Body of pancreas (tissue), 4 donors: ENCODE measurements around the gene SOBP.

Experiments used
- CTCF ChIP-seq, 7 experiments: fragments of 450-650 bp in 4 of 7; fragments of 200-600 bp in 3 of 7; sonication (generic) in 3 of 7; IDR thresholded peaks; one replicate each; pipeline ENCODE4 v1.5.1; 2016 to 2019; ENCODE audit warnings: antibody characterized with exemption in 7 of 7
- POLR2A ChIP-seq, 3 donors: fragments of 450-650 bp; IDR thresholded peaks; one replicate each; pipeline ENCODE4 v1.6.1; 2016; ENCODE audit warnings: antibody characterized with exemption in 3 of 3, mild to moderate bottlenecking in 2 of 3

- TF ChIP-seq CTCF (IDR thresholded peaks at IDR 0.05) (no peak), POLR2A (IDR thresholded peaks at IDR 0.05) (no peak)
These were observed 7.2 kb downstream of the SOBP start for GRCh38 chr6:107496892-107497684.
